ENCODE results near the gene CD4.

CD4 gene

GRCh38 chr12:6817098-6817497 lies 27.8 kb downstream of the CD4 start:
- no peak for DNase-seq

GRCh38 chr12:6817662-6818157 lies 28.4 kb downstream of the CD4 start:
- DNase-seq = no peak

GRCh38 chr12:6818222-6818621 lies 28.9 kb downstream of the CD4 start:
- no peak for DNase-seq

- DNase-seq = no peak
These were observed 29.3 kb downstream of the CD4 start for GRCh38 chr12:6818645-6819044.

GRCh38 chr12:6819106-6820030 lies 30.0 kb downstream of the CD4 start:
- no peak for DNase-seq

- DNase-seq = no peak
These were observed 30.8 kb downstream of the CD4 start for GRCh38 chr12:6820166-6820565.

- DNase-seq = no peak
These were observed 32.5 kb downstream of the CD4 start, which contains the start of gene GPR162 for GRCh38 chr12:6821591-6822425. Gene GPR162, plus strand, starts transcription at chr12:6821821. Its CDS starts 2,078 bp downstream, at chr12:6823899.

GRCh38 chr12:6822426-6823135 lies 33.3 kb downstream of the CD4 start:
- DNase-seq = no peak

GRCh38 chr12:6823182-6824084 lies 34.1 kb downstream of the CD4 start:
- no peak for DNase-seq

GRCh38 chr12:6824085-6824775 lies 34.9 kb downstream of the CD4 start:
- DNase-seq = no peak

- DNase-seq = no peak
These were observed 35.6 kb downstream of the CD4 start for GRCh38 chr12:6824901-6825381.

GRCh38 chr12:6825398-6826124 lies 36.2 kb downstream of the CD4 start:
- peak; percentile 82 for DNase-seq

- no peak for DNase-seq
These were observed 36.9 kb downstream of the CD4 start for GRCh38 chr12:6826125-6826733.

GRCh38 chr12:6826734-6827436 lies 37.6 kb downstream of the CD4 start:
- DNase-seq = no peak

GRCh38 chr12:6827437-6827911 lies 38.1 kb downstream of the CD4 start:
- DNase-seq = peak; percentile 59

GRCh38 chr12:6827982-6828780 lies 38.9 kb downstream of the CD4 start, which contains the start of gene P3H3:
Gene P3H3, plus strand, starts transcription at chr12:6828407. Its CDS starts 34 bp downstream, at chr12:6828441.
- no peak for DNase-seq

- DNase-seq = peak; percentile 33
These were observed 39.6 kb downstream of the CD4 start for GRCh38 chr12:6828781-6829535.

All from stimulated activated CD4-positive, alpha-beta T cell treated with anti-CD3 and anti-CD28 coated beads, Interleukin-1b, Interleukin-23, amount 100 ng/mL, for 48 hours (primary cell).